H1 (cell line): Measurements from ENCODE around the gene TRPM6. TPM values are rescaled to one million over a fixed set of nuclear protein-coding genes. Genes with fewer than 3 reads are reported as not detected.

ENCODE experiments used
- CTCF ChIA-PET: fragments of 300-600 bp; sonication (Branson Sonifier 250); formaldehyde crosslinking; loops from one replicate; lab custom pipeline; 2021; ENCODE audit not compliant: partially characterized antibody; lab: Charles Lee
- POLR2A ChIA-PET: fragments of 300-600 bp; sonication (Branson Sonifier 250); formaldehyde crosslinking; loops from one replicate; lab custom pipeline; 2021; ENCODE audit warnings: inconsistent platforms; ENCODE audit not compliant: partially characterized antibody; lab: Charles Lee
- DNase-seq, 2 experiments: peaks; one replicate each; pipeline versions ENCODE4 v3.0.0 to v3.0.0-alpha.2; 2010 to 2022; ENCODE audit warnings: low spot score in 2 of 2, low read depth in 1 of 2, mixed read lengths in 1 of 2
- FAIRE-seq: peaks from 2 replicates; lab custom pipeline; 2011; peaks lifted over from hg19 to GRCh38; lab: Jason Lieb, UNC
- H2AFZ ChIP-seq: 2 replicates; pipeline ENCODE4 v1.8.1; 2012; ENCODE audit warnings: low read length, inconsistent platforms
- H2AK5ac ChIP-seq: 2 replicates; pipeline ENCODE4 v1.6.1; 2013; ENCODE audit warnings: low read depth, low read length
- H2BK120ac ChIP-seq: replicated peaks from 2 replicates; pipeline ENCODE3; 2013; ENCODE audit warnings: low read depth, low read length, inconsistent platforms
- H2BK12ac ChIP-seq: 2 replicates; pipeline ENCODE4 v1.6.1; 2013; ENCODE audit warnings: low read depth, low read length
- H2BK15ac ChIP-seq: 2 replicates; pipeline ENCODE4 v1.6.1; 2013; ENCODE audit warnings: low read length
- H2BK20ac ChIP-seq: 2 replicates; pipeline ENCODE4 v1.6.1; 2013; ENCODE audit warnings: low read length
- H2BK5ac ChIP-seq: 2 replicates; pipeline ENCODE4 v1.6.1; 2013; ENCODE audit warnings: low read depth, low read length
- H3K14ac ChIP-seq: 2 replicates; pipeline ENCODE4 v1.6.1; 2013; ENCODE audit warnings: inconsistent platforms; ENCODE audit not compliant: insufficient read length
- H3K18ac ChIP-seq: 2 replicates; pipeline ENCODE4 v1.6.1; 2013; ENCODE audit warnings: low read length; ENCODE audit errors: extremely low read depth
- H3K23ac ChIP-seq: 2 replicates; pipeline ENCODE4 v1.6.1; 2013; ENCODE audit warnings: inconsistent platforms; ENCODE audit not compliant: insufficient read length
- H3K23me2 ChIP-seq: 2 replicates; pipeline ENCODE4 v1.6.1; 2013; ENCODE audit warnings: low read depth, low read length
- H3K27ac ChIP-seq: 2 replicates; pipeline ENCODE4 v1.6.1; 2011; ENCODE audit warnings: low read depth, low read length, inconsistent platforms
- H3K27me3 ChIP-seq, 4 experiments: replicated peaks in 1 of 4; 1 replicate in 1 of 4; 2 replicates in 3 of 4; pipeline versions ENCODE4 v1.6.1 to v1.8.1; 2011 to 2013; ENCODE audit warnings: low read length in 3 of 4, mild to moderate bottlenecking in 3 of 4, inconsistent platforms in 2 of 4, mixed read lengths in 2 of 4, moderate library complexity in 1 of 4; ENCODE audit not compliant: control insufficient read depth in 3 of 4, insufficient read depth in 3 of 4; ENCODE audit errors: extremely low read depth in 1 of 4
- H3K36me3 ChIP-seq, 4 experiments: 2 replicates each; pipeline versions ENCODE4 v1.6.1 to v1.8.1; 2011 to 2013; ENCODE audit warnings: mild to moderate bottlenecking in 4 of 4, low read length in 3 of 4, moderate library complexity in 2 of 4, control low read depth in 1 of 4, inconsistent platforms in 1 of 4; ENCODE audit not compliant: insufficient read depth in 4 of 4, control insufficient read depth in 2 of 4
- H3K4ac ChIP-seq: replicated peaks from 2 replicates; pipeline ENCODE3; 2013; ENCODE audit warnings: low read length, low read depth, mixed read lengths, inconsistent platforms; ENCODE audit not compliant: insufficient read length
- H3K4me1 ChIP-seq, 4 experiments: replicated peaks in 1 of 4; 1 replicate in 1 of 4; 2 replicates in 3 of 4; pipeline versions ENCODE4 v1.6.1 to v1.8.1; 2011 to 2013; ENCODE audit warnings: low read length in 3 of 4, inconsistent platforms in 2 of 4, mixed read lengths in 1 of 4; ENCODE audit not compliant: insufficient read depth in 4 of 4, control insufficient read depth in 3 of 4
- H3K4me2 ChIP-seq, 2 experiments: 2 replicates each; pipeline versions ENCODE4 v1.6.1 to v1.8.1; 2011 to 2013; ENCODE audit warnings: low read depth in 2 of 2, low read length in 2 of 2, control low read depth in 1 of 2, inconsistent platforms in 1 of 2, mild to moderate bottlenecking in 1 of 2; ENCODE audit not compliant: insufficient read depth in 1 of 2
- H3K4me3 ChIP-seq, 4 experiments: fragments of 200-600, 300-600 bp in 1 of 4; sonication (generic), shearing (Covaris generic), sonication (Bioruptor Twin) in 1 of 4; 2 replicates each; pipeline versions ENCODE4 v1.5.1 to v1.8.1; 2011 to 2016; ENCODE audit warnings: low read length in 4 of 4, low read depth in 3 of 4, control low read depth in 2 of 4, inconsistent platforms in 2 of 4, mild to moderate bottlenecking in 2 of 4, mixed read lengths in 1 of 4, moderate library complexity in 1 of 4; ENCODE audit not compliant: insufficient read depth in 2 of 4; ENCODE audit errors: extremely low read depth in 1 of 4
- H3K56ac ChIP-seq: replicated peaks from 2 replicates; pipeline ENCODE3; 2013; ENCODE audit warnings: low read depth, mild to moderate bottlenecking, mixed read lengths, low read length, inconsistent platforms; ENCODE audit not compliant: insufficient read length
- H3K79me1 ChIP-seq: 2 replicates; pipeline ENCODE4 v1.6.1; 2013; ENCODE audit warnings: low read depth, low read length, control low read depth
- H3K79me2 ChIP-seq, 2 experiments: 2 replicates each; pipeline versions ENCODE4 v1.6.1 to v1.8.1; 2012 to 2013; ENCODE audit warnings: low read length in 2 of 2, mild to moderate bottlenecking in 2 of 2, inconsistent platforms in 1 of 2; ENCODE audit not compliant: insufficient read depth in 2 of 2, control insufficient read depth in 1 of 2
- H3K9ac ChIP-seq, 4 experiments: replicated peaks in 1 of 4; 1 replicate in 1 of 4; 2 replicates in 3 of 4; pipeline versions ENCODE4 v1.6.1 to v1.8.1; 2011 to 2013; ENCODE audit warnings: low read depth in 3 of 4, low read length in 3 of 4, control low read depth in 2 of 4, mild to moderate bottlenecking in 2 of 4, moderate library complexity in 2 of 4, inconsistent platforms in 1 of 4; ENCODE audit errors: extremely low read depth in 1 of 4
- H3K9me3 ChIP-seq, 2 experiments: 2 replicates each; pipeline versions ENCODE4 v1.6.1 to v1.8.1; 2012 to 2013; ENCODE audit warnings: mild to moderate bottlenecking in 2 of 2, moderate library complexity in 2 of 2, control low read depth in 1 of 2, inconsistent platforms in 1 of 2, low read depth in 1 of 2, low read length in 1 of 2, mixed read lengths in 1 of 2; ENCODE audit not compliant: insufficient read depth in 2 of 2
- H4K20me1 ChIP-seq, 2 experiments: replicated peaks in 1 of 2; 2 replicates each; pipeline versions ENCODE3 to v1.8.1; 2011 to 2013; ENCODE audit warnings: inconsistent platforms in 2 of 2, low read length in 2 of 2, mild to moderate bottlenecking in 1 of 2; ENCODE audit not compliant: insufficient read depth in 2 of 2, control insufficient read depth in 1 of 2
- H4K5ac ChIP-seq: 2 replicates; pipeline ENCODE4 v1.6.1; 2013; ENCODE audit warnings: low read length, low read depth, mixed read lengths, inconsistent platforms; ENCODE audit not compliant: insufficient read length
- H4K8ac ChIP-seq: 2 replicates; pipeline ENCODE4 v1.8.0; 2013; ENCODE audit warnings: mild to moderate bottlenecking, moderate library complexity, low read length, inconsistent platforms; ENCODE audit not compliant: insufficient read depth; ENCODE audit errors: extremely low read depth
- H4K91ac ChIP-seq: replicated peaks from 2 replicates; pipeline ENCODE3; 2013; ENCODE audit warnings: low read length, mixed read lengths, inconsistent platforms; ENCODE audit not compliant: insufficient read length
- EZH2 ChIP-seq: fragments of 200-600 bp; sonication (generic); IDR thresholded peaks from 2 replicates; pipeline ENCODE4 v1.7.1; 2012; ENCODE audit warnings: low read depth, mild to moderate bottlenecking, moderate library complexity, low read length, inconsistent platforms; ENCODE audit not compliant: severe bottlenecking
- HDAC6 ChIP-seq: IDR thresholded peaks from one replicate; pipeline ENCODE4 v1.7.1; 2012; ENCODE audit warnings: low read depth, mild to moderate bottlenecking, inconsistent platforms, low read length, moderate library complexity
- RBBP5 ChIP-seq: IDR thresholded peaks from 2 replicates; pipeline ENCODE4 v1.7.1; 2012; ENCODE audit warnings: low read depth, mild to moderate bottlenecking, inconsistent platforms, low read length, moderate library complexity, borderline replicate concordance
- TCF12 ChIP-seq: IDR thresholded peaks from 2 replicates; pipeline ENCODE4 v1.6.1; 2011; ENCODE audit warnings: low read depth, mild to moderate bottlenecking, low read length
- WGBS, 2 experiments: shearing (Covaris generic) in 1 of 2; methylation state at CpG; one replicate each; pipeline versions ENCODE4 v1.1.6 to v1.1.7; 2013 to 2015; ENCODE audit warnings: low lambda C conversion rate in 2 of 2, mixed read lengths in 2 of 2, inconsistent platforms in 1 of 2, low coverage in 1 of 2, missing lambda C conversion rate in 1 of 2; ENCODE audit not compliant: insufficient replicate concordance in 2 of 2, insufficient coverage in 1 of 2, insufficient read length in 1 of 2; ENCODE audit errors: extremely low coverage in 1 of 2, missing lambda C conversion rate in 1 of 2; 5-methylcytosine and 5-hydroxymethylcytosine counted together
- polyA plus RNA-seq, 7 experiments: library from polyadenylated mRNA; depleted of rRNA in 3 of 7; stranded (reverse) in 5 of 7; unstranded in 2 of 7; fragments of >200 nt in 5 of 7; fragments of 200-250 nt in 2 of 7; gene quantifications; 1 replicate in 5 of 7; 2 replicates in 1 of 7; 4 replicates in 1 of 7; pipeline versions ENCODE4 v1.2.1 to v1.2.3, GENCODE V29; 2011 to 2013; ENCODE audit warnings: missing spikeins in 2 of 7, mixed read lengths in 2 of 7
- total RNA-seq: library from RNA; stranded (reverse); fragmentation: NEBNext Ultra II Directional; extraction: Animal tissue kit (Norgen Biotek cat#: 25700); gene quantifications from 2 replicates; pipeline ENCODE4 v1.2.1, GENCODE V29; 2021
- TF ChIP-seq, protein P1 (sequence below): IDR thresholded peaks from 2 replicates; pipeline ENCODE4 v1.6.1; 2012; ENCODE audit warnings: inconsistent platforms

TRPM6 gene
- total and polyA plus RNA-seq, 2 of the 8 experiments (the other 6 are each of a cell fraction or from before 2014, with no cell fraction given): 0.45 to 1.5 TPM

GRCh38 chr9:74861773-74862474 is 25.8 kb downstream of the TRPM6 start:
- no peaks in the 10 kb centered on the region for H3K4me1 ChIP-seq
- ChIA-PET POLR2A (no interaction called here), CTCF (interaction anchor here (0.9 kb wide), 1 partner anchor 85 kb away, joined by 4 read pairs; no protein-coding TSS in a partner anchor)
- FAIRE-seq (no peak), DNase-seq (no peak)
- no peaks in the 10 kb centered on the region for H3K79me1 ChIP-seq
- no peaks in the 10 kb centered on the region for H3K23me2 ChIP-seq
- H2BK5ac ChIP-seq: no peak overlapping the region
- H3K23ac ChIP-seq: no peak overlapping the region
- no peak overlapping the region for H2BK120ac ChIP-seq
- no peak overlapping the region for H3K9ac ChIP-seq
- H2AK5ac ChIP-seq: no peak overlapping the region
- no peak overlapping the region for H3K27ac ChIP-seq
- H3K36me3 ChIP-seq: no peaks in the 10 kb centered on the region
- no peaks in the 10 kb centered on the region for H3K27me3 ChIP-seq
- no peaks in the 10 kb centered on the region for H4K20me1 ChIP-seq
- no peak overlapping the region for H3K4me2 ChIP-seq
- H2BK20ac ChIP-seq: no peak overlapping the region
- H4K5ac ChIP-seq: no peak overlapping the region
- no peak overlapping the region for H2BK15ac ChIP-seq
- H4K8ac ChIP-seq: no peak overlapping the region
- 91% methylated on average over 6 of the region's 6 CpGs; no CpG with 5 or more reads in 1 of the 2 experiments for WGBS, 2 experiments
- no peak overlapping the region for H4K91ac ChIP-seq
- no peak overlapping the region for H3K4ac ChIP-seq
- H2AFZ ChIP-seq: 0 out of 2 replicates have a peak overlapping the region, but pooled peaks have one; percentile 79
- no peaks in the 10 kb centered on the region for H3K9me3 ChIP-seq
- H3K56ac ChIP-seq: no peak overlapping the region
- H3K4me3 ChIP-seq: no peak overlapping the region
- no peak overlapping the region for H3K14ac ChIP-seq
- H2BK12ac ChIP-seq: no peak overlapping the region
- H3K18ac ChIP-seq: no peak overlapping the region
- no peaks in the 10 kb centered on the region for H3K79me2 ChIP-seq
- TF ChIP-seq RBBP5 (no peak), TCF12 (no peak), HDAC6 (no peak), EZH2 (no peak)
- TF ChIP-seq, protein P1, sequence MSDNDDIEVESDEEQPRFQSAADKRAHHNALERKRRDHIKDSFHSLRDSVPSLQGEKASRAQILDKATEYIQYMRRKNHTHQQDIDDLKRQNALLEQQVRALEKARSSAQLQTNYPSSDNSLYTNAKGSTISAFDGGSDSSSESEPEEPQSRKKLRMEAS: no peak
